H1 (cell line): ENCODE measurements around the gene DYNC1LI1.

ENCODE experiments used
- CHD2 ChIP-seq: IDR thresholded peaks from 2 replicates; pipeline ENCODE4 v1.6.1; 2012; ENCODE audit warnings: low read length, improper control_type of control experiment
- EZH2 ChIP-seq: fragments of 200-600 bp; sonication (generic); IDR thresholded peaks from 2 replicates; pipeline ENCODE4 v1.7.1; 2012; ENCODE audit warnings: low read depth, mild to moderate bottlenecking, moderate library complexity, low read length, inconsistent platforms; ENCODE audit not compliant: severe bottlenecking
- KDM1A ChIP-seq: fragments of 200-600, 300-600 bp; sonication (generic); IDR thresholded peaks from 2 replicates; pipeline ENCODE4 v1.7.1; 2016; ENCODE audit warnings: mild to moderate bottlenecking, low read length, borderline replicate concordance
- POLR2A ChIP-seq, 2 experiments: IDR thresholded peaks; 1 replicate in 1 of 2; 2 replicates in 1 of 2; pipeline ENCODE4 v1.6.1; 2011; ENCODE audit warnings: low read depth in 2 of 2, low read length in 2 of 2, mild to moderate bottlenecking in 2 of 2; ENCODE audit errors: control extremely low read depth in 1 of 2
- TEAD4 ChIP-seq: IDR thresholded peaks from 2 replicates; pipeline ENCODE4 v1.6.1; 2012; ENCODE audit warnings: low read depth, low read length, inconsistent platforms, mixed read lengths
- TF ChIP-seq, protein P1 (sequence below), 3 experiments: IDR thresholded peaks; 1 replicate in 2 of 3; 2 replicates in 1 of 3; pipeline versions ENCODE4 v1.5.1 to v1.6.1; 2011; ENCODE audit warnings: low read length in 3 of 3, mild to moderate bottlenecking in 3 of 3, inconsistent platforms in 2 of 3, low read depth in 1 of 3, moderate library complexity in 1 of 3; ENCODE audit not compliant: insufficient read depth in 1 of 3; ENCODE audit errors: control extremely low read depth in 1 of 3

DNA sequence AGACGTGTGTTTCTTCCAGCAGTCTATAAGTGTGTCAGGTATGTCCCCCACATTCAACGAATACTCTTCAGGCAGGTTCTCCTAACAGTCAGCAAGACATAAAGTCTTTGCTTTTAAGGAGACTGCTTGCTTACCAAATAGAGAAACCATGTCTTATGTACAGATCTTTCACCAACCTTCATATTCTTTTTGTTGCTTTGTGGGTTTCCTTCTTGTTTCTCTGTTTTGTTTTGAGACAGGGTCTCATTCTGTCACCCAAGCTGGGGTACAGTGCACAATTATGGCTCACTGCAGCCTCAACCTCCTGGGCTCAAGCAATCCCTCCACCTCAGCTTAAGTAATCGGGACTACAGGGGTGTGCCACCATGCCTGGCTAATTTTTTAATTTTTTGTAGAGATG lies 14.3 kb downstream of the DYNC1LI1 start:
- TF ChIP-seq CHD2: no peak
- TF ChIP-seq, protein P1, sequence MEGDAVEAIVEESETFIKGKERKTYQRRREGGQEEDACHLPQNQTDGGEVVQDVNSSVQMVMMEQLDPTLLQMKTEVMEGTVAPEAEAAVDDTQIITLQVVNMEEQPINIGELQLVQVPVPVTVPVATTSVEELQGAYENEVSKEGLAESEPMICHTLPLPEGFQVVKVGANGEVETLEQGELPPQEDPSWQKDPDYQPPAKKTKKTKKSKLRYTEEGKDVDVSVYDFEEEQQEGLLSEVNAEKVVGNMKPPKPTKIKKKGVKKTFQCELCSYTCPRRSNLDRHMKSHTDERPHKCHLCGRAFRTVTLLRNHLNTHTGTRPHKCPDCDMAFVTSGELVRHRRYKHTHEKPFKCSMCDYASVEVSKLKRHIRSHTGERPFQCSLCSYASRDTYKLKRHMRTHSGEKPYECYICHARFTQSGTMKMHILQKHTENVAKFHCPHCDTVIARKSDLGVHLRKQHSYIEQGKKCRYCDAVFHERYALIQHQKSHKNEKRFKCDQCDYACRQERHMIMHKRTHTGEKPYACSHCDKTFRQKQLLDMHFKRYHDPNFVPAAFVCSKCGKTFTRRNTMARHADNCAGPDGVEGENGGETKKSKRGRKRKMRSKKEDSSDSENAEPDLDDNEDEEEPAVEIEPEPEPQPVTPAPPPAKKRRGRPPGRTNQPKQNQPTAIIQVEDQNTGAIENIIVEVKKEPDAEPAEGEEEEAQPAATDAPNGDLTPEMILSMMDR (IDR thresholded peaks at IDR 0.05; ENCODE audit: control extremely low read depth in 1 of 3, insufficient read depth in 1 of 3, low read depth in 1 of 3, low read length in 3 of 3): no peak
- TF ChIP-seq TEAD4: no peak
- no peak for TF ChIP-seq POLR2A (IDR thresholded peaks at IDR 0.05; ENCODE audit: control extremely low read depth in 1 of 2, low read depth in 2 of 2, low read length in 2 of 2)
- TF ChIP-seq KDM1A: no peak
- TF ChIP-seq EZH2: no peak
